GM12892 (cell line): ENCODE results near the gene CCDC92.

Source experiments
- DNase-seq: peaks from one replicate; pipeline ENCODE4 v3.0.0; 2011; ENCODE audit not compliant: insufficient read length
- FAIRE-seq: peaks from 2 replicates; lab custom pipeline; 2011; peaks lifted over from hg19 to GRCh38; lab: Jason Lieb, UNC
- POLR2A ChIP-seq: IDR thresholded peaks from 2 replicates; pipeline ENCODE4 v1.6.1; 2011; ENCODE audit warnings: low read depth, low read length, control low read depth
- POLR2AphosphoS5 ChIP-seq: IDR thresholded peaks from 2 replicates; pipeline ENCODE4 v1.6.1; 2011; ENCODE audit warnings: low read depth, low read length, control low read depth
- TAF1 ChIP-seq: IDR thresholded peaks from 2 replicates; pipeline ENCODE4 v1.6.1; 2011; ENCODE audit warnings: low read depth, mild to moderate bottlenecking, control low read depth, low read length, borderline replicate concordance

CCDC92 gene

DNA sequence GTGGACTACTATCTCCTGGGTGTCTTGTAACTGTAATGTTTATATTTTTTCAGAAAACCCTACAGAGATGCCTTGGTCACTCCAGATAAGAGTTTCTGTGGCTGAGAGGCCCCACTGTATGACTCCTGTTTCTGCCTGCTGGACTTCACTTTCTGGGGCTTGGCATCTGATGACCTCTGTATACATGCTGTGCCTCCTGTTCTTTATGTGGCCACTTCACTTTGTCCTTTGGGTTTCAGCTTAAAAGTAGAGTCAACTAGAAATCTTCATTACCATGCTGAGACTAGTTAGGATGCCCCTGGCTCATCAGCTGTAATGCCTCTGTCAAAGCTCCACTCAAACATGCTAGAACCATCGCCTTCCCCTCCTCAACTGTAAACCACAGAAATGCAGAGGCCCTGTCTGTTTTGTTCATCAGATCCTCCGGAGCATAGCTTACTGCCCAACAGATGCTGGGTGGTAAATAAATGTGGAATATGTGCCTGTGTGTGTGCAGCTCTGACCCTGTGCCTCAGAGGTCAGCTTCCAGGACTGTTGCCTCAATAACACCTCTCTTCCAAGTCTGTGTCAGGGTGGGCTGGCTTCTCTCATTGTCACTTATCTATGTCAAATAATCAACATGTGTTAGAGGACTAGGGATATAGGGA, 25.8 kb upstream of the CCDC92 start:
- no peak for FAIRE-seq
- no peak for DNase-seq

DNA sequence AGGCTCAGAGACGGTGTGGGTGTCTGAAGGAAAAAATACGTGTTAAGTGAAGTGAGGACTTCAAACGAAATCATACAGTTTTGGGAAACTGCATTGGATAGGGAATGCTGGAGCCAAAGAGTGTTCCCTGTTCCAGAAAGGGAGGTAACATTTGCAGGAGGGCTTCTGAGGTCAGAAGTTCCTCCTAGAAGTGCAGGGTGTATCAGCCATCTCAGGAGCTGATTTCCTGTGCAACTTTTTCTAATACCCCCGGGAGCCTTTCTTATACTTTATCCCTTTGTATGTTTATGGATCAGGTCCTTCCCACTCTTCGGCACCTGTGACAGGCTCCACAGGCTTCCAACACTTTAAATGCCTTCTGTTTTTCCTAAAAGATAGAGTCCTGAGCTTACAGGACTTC, 25.3 kb upstream of the CCDC92 start:
- DNase-seq (no peak), FAIRE-seq (no peak)
- no peak for TF ChIP-seq TAF1
- no peak for TF ChIP-seq POLR2A
- no peak for TF ChIP-seq POLR2AphosphoS5

More for the DNA sequence above, 25.8 kb upstream of the CCDC92 start:
- TF ChIP-seq POLR2A (no peak), POLR2AphosphoS5 (no peak), TAF1 (no peak)

DNA sequence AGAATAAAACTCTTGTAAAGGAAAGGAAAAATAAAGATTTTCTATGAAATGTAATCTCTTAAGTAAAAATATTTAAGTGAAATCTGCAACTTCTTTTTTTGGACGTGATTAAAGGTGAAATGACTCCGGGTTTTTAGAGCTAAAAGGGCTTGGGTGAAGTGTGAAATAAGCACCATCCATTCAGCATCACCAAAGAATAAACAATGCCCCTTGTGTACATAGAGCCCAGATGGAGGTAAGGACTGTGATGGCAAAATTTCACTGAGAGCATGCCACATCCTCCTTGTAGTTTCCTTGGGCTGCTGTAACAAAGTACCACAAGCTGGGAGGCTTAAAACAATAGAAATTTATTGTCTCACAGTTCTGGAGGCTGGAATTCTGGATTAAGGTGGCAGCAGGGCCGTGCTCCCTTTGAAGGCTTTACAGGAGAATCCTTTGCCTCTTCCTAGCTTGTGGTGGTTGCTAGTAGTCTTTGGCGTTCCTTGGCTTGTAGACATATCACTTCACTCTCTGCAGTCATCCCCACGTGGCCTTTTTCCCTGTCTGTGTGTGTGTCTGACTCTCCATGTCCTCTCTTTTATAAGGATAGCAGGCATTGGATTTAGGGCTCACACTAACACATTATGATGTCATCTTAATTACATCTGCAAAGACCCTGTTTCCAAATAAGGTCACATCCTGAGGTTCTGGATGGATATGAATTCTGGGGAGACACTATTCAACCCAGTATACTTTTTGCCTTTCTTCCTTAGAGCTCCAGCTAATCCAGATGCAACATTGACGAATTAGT, 24.6 kb upstream of the CCDC92 start:
- DNase-seq: no peak
- no peak for FAIRE-seq
- no peak for TF ChIP-seq POLR2A
- no peak for TF ChIP-seq POLR2AphosphoS5
- TF ChIP-seq TAF1: no peak

DNA sequence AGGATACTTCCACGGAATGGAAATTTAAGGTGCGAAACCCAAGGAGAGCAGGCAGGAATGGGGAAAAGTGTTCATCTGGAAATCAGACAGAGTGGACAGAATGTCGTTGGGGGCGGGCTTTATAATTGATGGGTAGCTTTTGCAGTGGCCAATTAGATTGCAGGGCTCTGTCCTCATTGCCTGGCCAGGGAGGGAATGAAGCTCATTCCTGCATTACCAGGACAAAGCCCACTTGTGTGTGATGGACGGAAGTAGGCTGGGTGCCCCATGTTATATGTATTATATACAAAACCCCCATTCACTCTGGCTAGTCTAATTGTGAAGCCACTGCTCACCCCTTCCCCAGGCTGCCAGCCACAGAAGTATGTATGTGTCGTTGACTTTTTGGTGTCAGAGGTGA, 23.9 kb upstream of the CCDC92 start:
- FAIRE-seq: no peak
- no peak for TF ChIP-seq POLR2AphosphoS5
- TF ChIP-seq POLR2A: no peak
- TF ChIP-seq TAF1: no peak
- no peak for DNase-seq

DNA sequence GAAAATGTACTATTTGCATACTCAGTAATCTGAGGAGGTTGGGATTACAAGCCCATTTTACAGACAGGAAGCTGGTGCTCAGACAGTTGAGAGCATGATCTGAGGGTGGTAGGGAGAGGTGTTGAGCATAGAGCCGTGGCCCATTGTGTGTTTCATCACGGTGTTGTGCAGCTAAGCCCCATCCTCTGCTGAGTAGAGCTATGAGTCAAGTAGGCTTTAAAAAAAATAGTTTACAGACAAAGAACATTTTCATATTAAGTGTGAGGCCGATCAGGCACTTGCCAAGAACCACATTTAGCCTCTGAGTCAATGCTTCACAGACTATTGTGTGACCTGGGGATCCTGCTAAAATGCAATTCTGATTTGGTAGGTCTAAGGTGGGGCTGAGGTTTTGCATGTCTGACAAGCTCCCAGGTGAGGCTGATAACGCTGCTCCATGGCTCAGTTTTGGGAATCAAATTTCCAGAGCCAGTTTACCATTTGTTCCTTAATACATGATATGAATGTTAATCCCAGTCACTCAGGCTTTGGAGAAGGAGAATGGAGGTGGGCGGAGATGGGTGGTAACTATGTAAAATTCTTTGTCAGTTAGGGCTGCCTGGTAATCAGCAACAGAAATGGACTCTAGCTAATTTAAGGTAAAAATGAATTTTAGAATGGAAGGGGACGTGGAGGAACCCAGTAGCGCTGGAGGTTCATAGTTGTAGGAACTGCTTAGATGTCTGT, 22.6 kb upstream of the CCDC92 start:
- TF ChIP-seq TAF1 (no peak), POLR2AphosphoS5 (no peak), POLR2A (no peak)
- peak; percentile 66 for FAIRE-seq
- DNase-seq: no peak

DNA sequence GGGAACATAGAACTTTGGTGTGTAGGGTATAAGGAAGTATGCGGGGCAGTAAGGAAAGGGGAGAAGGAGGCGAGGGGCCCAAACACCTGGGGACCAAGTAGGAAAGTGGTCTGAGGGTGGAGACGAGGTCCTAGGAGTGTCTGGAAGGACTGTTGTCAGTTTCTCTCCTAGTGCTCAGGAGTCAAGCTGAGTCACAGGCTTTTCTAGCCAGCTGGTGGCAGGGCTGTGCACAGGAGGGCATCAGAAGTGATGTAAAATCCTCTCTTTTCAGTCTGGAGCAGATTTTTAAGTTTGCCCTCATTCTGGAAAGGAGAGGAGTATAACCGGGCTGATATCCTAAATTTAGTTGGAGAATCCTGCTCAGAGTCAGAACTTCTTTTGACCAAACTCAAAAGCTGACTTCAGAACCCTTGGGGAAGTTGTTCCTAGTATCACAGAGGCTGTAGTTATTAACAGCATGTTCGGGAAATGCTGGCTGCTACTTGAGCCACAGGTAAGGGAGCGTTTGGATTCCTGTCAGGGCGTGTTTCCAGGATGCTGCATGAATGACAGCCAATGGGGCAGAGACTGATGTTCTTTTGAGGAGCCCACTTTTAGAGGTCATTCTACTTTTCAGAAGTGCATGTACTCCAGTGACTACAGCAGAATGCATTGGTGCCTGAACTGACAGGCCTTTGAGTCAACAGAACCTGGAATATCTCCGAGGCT, 19.6 kb upstream of the CCDC92 start:
- DNase-seq (no peak), FAIRE-seq (no peak)
- no peak for TF ChIP-seq POLR2AphosphoS5
- no peak for TF ChIP-seq POLR2A
- no peak for TF ChIP-seq TAF1

DNA sequence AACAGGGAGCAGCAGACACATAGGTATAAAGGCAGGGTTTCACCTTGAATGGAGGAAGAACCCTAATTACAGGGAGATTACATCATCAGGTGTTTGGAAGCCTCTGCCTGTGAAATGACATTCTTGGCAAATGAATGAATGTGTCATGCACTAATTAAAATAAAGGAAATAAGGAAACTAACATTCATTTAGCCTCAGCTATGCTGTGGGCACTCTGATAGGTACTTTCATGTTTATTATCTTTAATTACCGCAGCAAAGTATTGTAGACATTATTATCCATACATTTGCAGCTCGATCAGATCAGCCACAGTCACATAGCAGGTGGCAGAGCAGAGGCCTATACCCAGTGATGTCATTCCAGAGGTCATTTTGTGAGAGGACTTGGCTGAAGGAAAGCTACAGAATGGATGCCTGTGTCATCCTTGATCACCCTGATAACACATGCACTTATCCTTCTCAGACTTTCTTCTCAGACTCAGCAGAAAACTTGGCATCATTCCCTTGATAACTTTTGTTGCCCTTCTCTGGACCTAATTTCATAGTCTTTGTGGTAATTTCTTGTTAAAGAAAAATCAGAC, 18.8 kb upstream of the CCDC92 start:
- no peak for DNase-seq
- FAIRE-seq: no peak
- TF ChIP-seq POLR2AphosphoS5 (no peak), TAF1 (no peak), POLR2A (no peak)

DNA sequence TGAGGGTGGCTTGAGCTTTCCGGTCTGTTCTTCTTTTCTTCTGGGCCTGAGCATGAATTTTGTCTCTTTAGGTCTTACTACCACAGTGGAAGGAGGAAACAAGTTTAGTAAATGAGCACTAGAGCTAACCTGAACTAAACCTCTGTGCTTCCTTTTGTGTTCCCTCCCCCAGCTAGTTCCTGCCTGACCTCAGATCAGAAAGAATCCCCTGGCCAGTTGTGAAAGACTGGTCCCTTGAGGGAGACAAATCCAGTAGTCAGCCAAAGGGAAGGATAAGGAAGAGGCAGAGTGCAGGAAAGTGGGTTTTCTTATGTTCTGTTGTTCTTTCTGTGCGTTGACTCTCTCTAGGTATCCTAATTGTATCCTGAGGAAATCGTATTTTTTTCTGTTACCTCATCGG, 17.9 kb upstream of the CCDC92 start:
- TF ChIP-seq TAF1: no peak
- no peak for TF ChIP-seq POLR2AphosphoS5
- TF ChIP-seq POLR2A: no peak
- DNase-seq: no peak
- FAIRE-seq: no peak

DNA sequence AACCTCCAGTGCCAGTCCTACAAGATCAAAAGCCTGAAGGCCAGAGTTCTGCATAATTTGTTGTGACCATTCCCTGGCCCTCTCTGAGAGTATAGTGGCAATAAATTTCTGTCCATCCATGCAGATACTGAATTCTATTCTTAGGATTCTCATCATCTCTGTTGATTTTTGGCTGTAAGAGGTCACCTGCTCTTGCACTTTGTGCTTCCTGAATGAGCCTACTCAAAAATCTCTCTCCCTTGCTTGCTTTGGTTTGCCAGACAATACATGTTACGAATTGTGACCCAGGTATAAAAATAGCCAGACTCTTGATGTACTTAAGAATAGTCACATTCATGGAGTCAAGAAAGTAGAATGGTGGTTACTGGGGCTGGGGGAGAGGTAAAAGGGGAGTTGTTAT, 17.1 kb upstream of the CCDC92 start:
- TF ChIP-seq POLR2A (no peak), POLR2AphosphoS5 (no peak), TAF1 (no peak)
- DNase-seq: no peak

DNA sequence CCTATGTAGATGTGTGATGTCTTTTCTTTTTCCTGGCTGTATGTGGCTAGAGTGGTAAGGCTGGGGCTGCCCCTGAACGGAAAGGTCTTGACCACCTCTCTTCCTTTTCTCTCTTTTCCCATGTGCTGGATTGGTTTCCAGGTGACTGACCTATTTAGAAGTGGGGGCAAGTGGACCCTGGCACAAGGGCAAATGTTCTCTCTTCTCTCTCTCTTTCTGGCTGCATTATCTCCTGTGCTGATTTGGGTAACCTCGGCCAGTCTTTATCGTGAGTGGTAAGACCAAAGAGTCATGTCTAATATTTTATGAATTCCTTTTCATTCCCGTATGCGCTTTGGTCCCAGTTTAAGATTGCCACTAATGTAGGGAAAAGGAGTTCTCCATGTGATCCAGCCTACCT, 16.5 kb upstream of the CCDC92 start:
- DNase-seq (no peak), FAIRE-seq (no peak)
- TF ChIP-seq TAF1 (no peak), POLR2A (no peak), POLR2AphosphoS5 (no peak)

More for the DNA sequence above, 17.1 kb upstream of the CCDC92 start:
- FAIRE-seq: no peak

DNA sequence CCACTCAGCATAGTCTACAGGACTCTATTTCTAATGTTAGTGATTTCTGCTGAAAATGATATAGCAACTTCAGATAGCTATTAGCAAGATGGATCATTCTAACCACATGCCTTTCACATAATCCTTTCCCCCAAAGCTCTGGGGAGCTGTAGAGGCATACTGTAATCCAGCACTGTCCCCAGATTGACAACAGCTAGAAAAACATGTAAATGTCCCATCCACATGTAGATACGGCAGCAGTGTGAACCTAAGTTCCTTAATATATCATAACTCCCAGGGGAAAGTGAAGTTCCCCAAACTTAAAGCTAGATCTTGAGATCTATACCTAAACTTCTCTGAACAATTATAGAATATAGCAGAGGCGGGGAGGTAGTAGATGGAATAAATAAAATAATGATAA, 14.4 kb upstream of the CCDC92 start:
- no peak for TF ChIP-seq TAF1
- TF ChIP-seq POLR2A: no peak
- no peak for TF ChIP-seq POLR2AphosphoS5
- no peak for DNase-seq
- FAIRE-seq: no peak
